Fibroblast of the aortic adventitia (primary cell): ENCODE measurements around the gene SHROOM1. TPM values are rescaled to one million over a fixed set of nuclear protein-coding genes. Genes with fewer than 3 reads are reported as not detected.
A peak's percentile ranks its signal among the peaks of the same experiment; 100 is the strongest.
"Not testable (repeated sequence)": the region's sequence is repeated elsewhere in the genome, so short reads cannot be mapped to it uniquely, and the experiment has no call there.

ENCODE experiments used
- DNase-seq: peaks from one replicate; pipeline ENCODE4 v3.0.0-alpha.2; 2010; ENCODE audit warnings: low read depth
- H3K4me3 ChIP-seq: 2 replicates; pipeline ENCODE4 v1.5.1; 2011; ENCODE audit warnings: low read depth, mild to moderate bottlenecking, control low read depth, low read length, moderate library complexity
- total RNA-seq: library from RNA; depleted of rRNA; stranded (reverse); fragments of >200 nt; gene quantifications from 2 replicates; pipeline ENCODE4 v1.2.3, GENCODE V29; 2012; ENCODE audit warnings: low replicate concordance
- TF ChIP-seq, protein P1 (sequence below): IDR thresholded peaks from 2 replicates; pipeline ENCODE4 v1.5.1; 2011; ENCODE audit warnings: mild to moderate bottlenecking, low read length, control low read depth, inconsistent platforms; ENCODE audit not compliant: insufficient read depth

SHROOM1 gene
- total RNA-seq, 1 donor, result 7.6 TPM

DNA sequence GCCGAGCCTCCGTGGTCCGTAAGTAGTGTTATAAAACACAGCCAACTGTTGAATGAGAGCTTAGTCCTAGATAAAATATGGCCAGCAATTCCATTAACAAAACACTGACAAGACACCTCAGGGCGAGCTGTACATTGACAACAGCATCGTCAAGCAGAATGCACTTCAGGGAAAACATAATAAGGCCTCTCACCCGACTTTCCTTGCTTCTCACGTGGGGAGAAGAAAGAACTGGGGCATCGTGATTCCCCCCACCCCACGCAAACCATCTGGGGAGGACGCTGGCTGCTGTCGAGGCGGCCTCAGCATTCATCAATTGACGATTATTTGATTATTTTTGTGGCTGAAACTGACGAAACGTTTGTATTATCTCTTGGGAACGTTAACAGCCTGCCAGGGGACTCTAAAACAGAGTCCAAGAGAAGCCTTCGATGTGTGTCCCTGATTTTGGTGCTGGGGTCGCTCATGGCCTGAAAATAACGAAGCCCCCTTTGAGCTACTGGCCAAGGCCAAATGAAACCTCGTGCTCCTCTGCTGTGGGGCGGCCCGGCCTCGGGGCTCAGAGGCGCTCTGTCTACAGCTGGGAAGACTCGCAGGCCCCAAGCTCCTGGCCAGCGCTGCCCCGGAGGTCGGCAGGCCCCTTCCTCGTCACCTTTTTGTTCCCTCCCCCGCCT is 35.4 kb upstream of the SHROOM1 start:
- peak overlapping the region; percentile 97 for H3K4me3 ChIP-seq
- DNase-seq, result no peak
- TF ChIP-seq, protein P1, sequence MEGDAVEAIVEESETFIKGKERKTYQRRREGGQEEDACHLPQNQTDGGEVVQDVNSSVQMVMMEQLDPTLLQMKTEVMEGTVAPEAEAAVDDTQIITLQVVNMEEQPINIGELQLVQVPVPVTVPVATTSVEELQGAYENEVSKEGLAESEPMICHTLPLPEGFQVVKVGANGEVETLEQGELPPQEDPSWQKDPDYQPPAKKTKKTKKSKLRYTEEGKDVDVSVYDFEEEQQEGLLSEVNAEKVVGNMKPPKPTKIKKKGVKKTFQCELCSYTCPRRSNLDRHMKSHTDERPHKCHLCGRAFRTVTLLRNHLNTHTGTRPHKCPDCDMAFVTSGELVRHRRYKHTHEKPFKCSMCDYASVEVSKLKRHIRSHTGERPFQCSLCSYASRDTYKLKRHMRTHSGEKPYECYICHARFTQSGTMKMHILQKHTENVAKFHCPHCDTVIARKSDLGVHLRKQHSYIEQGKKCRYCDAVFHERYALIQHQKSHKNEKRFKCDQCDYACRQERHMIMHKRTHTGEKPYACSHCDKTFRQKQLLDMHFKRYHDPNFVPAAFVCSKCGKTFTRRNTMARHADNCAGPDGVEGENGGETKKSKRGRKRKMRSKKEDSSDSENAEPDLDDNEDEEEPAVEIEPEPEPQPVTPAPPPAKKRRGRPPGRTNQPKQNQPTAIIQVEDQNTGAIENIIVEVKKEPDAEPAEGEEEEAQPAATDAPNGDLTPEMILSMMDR, result no peak

DNA sequence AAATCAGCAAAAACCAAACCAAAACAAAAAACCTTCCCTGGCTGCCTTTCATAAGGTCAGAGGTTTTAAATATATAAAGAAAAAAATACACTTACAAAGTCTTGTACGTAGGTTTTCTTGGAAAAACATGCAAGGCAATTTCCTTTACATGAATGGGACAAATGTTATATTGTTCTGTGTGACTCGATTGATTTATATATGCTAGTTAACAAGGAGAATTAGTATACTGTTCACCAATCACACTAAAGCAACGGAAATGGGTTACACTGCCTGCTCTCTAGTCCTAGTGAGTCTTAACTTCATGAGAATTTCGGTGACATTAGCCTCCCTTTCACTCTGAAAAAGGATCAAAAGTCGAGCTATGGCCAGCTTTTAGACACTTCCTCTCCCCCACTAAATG is 30.3 kb upstream of the SHROOM1 start:
- no peak for DNase-seq
- TF ChIP-seq, protein P1, result no peak
- no peak overlapping the region for H3K4me3 ChIP-seq

DNA sequence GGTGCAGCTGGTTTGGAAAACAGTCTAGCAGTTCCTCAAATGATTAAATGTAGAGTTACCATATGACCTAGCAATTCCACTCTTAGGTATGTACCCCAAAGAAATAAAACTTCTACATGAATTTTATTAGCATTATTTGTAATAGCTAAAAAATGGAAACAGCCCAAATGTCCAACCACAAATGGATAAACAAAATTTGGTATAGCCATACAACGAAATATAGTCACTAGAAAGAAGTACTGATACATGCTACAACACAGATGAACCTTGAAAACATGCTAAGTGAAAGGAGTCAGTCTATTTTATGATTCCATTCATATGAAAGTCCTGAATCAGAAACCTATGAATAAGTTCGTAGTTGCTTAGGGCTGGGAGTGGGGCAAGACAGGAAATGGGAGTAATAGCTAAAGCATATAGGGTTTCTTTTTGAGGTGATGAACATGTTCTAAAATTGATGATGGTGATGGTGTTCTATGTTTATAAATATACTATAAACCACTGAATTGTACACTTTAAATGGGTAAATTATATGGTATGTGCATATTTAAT is 29.5 kb upstream of the SHROOM1 start:
- DNase-seq, result no peak
- TF ChIP-seq, protein P1, result no peak
- H3K4me3 ChIP-seq, result no peak overlapping the region

DNA sequence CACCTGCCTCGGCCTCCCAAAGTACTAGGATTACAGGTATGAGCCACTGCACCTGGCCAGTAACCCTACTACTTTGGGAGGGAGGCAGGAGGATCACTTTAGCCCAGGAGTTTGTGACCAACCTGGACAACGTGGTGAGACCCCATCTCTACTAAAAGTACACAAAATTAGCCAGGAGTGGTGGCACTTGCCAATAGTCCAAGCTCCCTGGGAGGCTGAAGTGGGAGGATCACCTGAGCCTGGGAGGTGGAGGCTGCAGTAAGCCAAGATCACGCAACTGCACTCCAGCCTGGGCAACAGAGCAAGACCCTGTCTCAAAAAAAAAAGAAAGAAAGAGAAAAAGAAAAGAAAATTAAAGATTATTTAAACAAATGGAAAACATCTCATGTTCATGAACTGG is 25.6 kb upstream of the SHROOM1 start:
- TF ChIP-seq, protein P1, result no peak
- no peak for DNase-seq

DNA sequence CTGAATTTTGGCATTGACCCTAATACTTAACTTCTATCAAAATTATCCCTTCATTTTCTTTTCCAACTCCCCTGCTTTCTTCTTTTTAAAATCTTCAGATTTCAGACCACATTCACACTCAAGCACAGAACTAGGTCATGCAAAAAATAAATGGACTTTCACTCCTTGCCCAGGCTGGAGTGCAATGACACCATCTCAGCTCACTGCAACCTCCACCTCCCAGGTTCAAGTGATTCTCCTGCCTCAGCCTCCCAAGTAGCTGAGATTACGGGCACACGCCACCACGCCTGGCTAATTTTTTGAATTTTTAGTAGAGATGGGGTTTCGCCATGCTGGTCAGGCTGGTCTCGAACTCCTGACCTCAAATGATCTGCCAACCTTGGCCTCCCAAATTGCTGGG is 24.5 kb upstream of the SHROOM1 start:
- not testable (repeated sequence) for DNase-seq, H3K4me3 ChIP-seq

More for the DNA sequence above, 25.6 kb upstream of the SHROOM1 start:
- H3K4me3 ChIP-seq, result no peak overlapping the region

DNA sequence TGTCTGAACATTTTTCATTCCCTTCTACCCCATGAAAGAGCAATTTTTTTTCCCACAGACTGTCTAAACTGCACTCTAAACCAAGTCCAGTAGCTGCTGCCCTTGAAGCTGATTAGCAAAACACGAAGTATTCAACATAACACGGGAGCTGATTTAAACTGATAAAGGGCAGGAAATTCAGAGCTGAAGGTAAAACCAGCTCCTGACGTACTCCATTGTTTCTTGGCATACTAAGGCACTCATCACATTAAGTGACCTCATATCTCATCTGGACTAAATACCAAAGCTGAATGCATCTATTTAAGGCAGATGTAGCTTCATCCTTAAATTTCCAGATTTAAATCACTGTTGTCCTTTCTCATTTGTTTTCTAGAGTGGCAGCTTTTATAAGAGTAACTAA is 23.9 kb upstream of the SHROOM1 start:
- DNase-seq, result peak; percentile 50
- no peak overlapping the region for H3K4me3 ChIP-seq
- TF ChIP-seq, protein P1, result no peak

DNA sequence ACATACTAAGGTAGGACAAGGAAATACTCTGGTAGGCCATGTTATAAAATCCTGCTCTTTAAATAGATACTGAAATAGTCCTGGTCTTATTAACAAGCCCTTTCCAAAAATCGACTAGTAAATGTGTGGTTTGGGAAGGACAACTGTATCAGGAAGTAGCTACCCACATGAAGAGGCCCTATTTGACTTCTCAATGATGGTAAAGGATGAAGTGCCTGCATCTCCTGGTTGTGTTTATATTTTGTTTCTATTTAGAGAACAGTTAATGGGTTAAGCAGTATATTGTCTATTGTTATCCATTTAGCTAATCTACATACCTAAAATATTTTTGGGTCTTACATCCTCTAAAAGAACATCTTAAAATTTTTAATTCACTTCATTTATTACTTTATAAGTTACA is 23.3 kb upstream of the SHROOM1 start:
- DNase-seq, result no peak
- H3K4me3 ChIP-seq, result no peak overlapping the region

More for the DNA sequence above, 23.3 kb upstream of the SHROOM1 start:
- TF ChIP-seq, protein P1, result no peak
